SH-SY5Y (cell line): ENCODE data around the gene MMP24.

ENCODE experiments used
- GATA2 ChIP-seq: IDR thresholded peaks from 2 replicates; pipeline ENCODE4 v1.6.1; 2011; ENCODE audit warnings: mild to moderate bottlenecking, low read depth, low read length
- GATA3 ChIP-seq: IDR thresholded peaks from 2 replicates; pipeline ENCODE4 v1.6.1; 2011; ENCODE audit warnings: low read depth, mild to moderate bottlenecking, low read length, moderate library complexity

The MMP24 gene

DNA sequence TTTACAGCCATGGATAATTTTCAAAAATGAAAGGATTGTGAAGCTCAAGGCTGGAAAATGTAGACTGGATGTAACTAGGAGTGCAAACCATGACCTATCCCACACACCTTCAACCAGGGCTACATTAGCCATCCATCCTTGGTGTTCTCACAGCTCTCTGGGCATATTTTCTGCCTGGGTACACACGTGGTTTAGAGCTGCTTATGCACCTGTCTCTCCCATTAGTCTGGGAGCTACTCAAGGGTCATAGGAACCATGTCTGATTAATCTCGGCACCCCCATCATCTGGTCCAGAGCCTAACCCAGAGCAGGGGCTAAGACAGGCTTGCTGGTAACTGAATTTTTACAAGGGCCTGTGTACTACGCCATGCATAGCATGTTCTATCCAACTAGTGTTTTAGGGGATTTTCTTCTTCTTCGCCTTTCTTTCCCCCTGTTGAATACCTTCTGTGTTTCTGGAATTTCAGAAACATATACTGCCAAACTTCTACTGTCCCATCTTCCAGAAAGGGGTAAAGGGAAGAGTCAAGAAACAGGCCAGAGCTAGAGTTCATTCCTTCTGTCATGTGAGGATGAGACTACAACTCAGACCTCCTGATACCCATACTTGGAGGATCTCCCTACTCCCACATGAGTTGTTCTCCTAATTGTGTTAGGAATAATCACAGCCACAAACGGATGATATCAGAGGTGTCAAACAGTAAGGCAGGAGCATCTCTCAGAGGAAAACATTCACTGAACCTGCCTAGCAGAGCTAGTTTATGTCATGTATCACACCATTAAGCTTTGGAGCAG is 91.1 kb downstream of the MMP24 start:
- TF ChIP-seq GATA2 (no peak), GATA3 (no peak)

DNA sequence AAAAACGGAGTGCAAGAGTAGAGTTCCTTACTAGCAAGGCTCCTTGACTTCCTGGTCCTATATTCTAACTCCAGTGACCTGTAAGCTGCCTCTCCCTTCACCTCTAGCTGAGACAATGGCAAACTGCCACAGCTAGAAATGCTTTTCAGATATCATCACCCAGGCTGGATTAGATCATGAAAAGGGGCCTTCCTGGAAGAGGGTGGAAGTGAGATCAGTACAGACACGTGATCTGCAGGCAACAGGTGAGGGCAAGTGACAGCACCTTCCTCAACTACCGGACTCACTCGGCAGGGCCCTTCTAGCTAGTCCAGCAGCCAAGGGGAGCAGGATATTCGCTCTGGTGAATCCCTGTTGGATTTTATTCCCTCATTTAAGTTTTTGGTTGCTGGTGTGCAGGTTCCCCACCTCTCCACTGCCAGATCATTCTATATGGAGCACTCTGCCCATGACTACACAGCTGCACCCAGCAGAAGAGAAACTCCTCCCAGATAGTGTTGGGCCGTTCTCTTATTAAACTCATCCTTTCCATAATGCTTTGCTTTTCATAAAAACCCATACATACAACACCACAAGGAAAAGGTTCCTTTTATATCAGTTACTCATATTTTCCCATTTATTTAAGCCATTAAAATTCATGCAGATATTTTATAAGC is 92.1 kb downstream of the MMP24 start:
- TF ChIP-seq GATA2 = no peak
- no peak for TF ChIP-seq GATA3

DNA sequence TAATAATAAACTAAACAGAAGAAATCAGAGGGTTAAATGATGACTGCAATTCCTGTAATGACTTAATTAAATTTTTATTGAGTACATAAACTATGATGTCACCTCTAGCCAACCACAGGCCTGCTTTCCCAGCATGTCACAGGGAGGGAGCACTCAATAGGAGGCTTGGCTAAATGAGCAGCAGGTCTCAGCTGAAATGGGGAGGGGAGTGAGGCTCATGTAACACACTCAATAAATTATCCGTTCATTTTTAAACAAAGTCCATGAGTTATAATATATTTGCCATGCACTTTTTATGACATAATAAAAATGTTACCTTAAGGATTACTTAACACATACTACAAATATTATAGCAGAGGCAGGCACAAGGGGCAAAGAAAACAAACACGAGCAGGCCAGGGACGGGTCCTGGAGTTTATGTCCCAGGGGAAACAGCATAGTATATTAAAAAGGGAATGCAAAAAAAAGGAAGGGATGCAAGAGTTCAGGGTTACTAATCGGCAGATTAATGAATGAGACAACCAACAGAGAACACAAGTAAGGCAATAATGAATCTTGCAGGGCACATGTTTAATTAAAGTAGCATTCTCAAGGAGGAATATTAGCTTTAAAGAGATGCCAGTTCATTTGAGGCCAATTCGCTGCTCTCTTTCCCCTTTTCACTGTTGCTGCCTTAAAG is 92.8 kb downstream of the MMP24 start:
- no peak for TF ChIP-seq GATA3
- TF ChIP-seq GATA2 = no peak

DNA sequence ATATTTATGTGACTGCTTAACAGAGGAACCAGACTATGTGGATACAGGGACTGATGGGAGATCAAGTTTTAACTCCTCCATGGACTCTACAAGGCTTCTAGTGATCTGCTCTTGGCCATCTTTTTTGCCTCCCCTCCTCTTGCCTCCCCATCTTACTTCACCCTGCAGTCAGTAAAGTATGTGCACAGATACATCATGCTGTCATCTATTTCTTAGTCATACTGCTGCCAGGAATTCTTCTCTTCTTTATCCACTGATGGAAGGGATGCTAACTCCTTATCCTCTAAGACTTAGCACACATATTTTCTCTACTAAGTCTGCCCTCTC is 93.3 kb downstream of the MMP24 start:
- no peak for TF ChIP-seq GATA2
- no peak for TF ChIP-seq GATA3

DNA sequence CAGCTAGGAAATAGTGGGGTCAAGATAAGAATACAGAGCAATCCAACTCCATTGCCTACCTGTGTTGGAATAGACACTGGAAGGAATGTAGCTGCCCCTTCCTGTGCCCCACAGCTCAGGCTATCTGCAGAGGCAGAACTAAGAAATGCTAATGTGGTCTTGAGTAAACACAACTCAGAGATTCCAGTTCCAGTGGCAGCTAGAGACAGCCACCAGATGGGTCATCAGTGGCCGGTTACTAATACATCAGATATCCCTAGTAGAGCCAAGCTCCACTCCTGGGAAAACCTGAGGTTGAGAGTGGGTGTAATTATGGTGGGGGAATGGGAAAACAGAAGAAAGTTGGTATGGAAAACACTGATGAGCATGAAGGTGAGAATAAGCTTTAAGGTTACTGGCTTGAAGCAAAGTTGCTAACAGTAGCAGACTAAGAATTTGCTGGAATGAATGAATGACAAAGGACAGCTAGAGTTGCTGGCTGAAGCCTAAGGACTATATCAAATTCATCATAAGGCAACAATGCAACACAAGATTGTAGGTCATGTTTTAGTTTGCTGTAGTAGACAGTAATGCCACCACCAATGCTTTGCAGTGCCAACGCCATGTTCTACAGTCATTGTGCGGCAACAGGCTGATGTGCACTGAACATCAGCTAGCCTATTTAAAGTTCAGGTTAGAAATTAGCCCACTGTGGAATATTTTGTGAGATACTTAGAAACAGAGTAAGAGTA is 94.1 kb downstream of the MMP24 start:
- TF ChIP-seq GATA3 (no peak), GATA2 (no peak)

DNA sequence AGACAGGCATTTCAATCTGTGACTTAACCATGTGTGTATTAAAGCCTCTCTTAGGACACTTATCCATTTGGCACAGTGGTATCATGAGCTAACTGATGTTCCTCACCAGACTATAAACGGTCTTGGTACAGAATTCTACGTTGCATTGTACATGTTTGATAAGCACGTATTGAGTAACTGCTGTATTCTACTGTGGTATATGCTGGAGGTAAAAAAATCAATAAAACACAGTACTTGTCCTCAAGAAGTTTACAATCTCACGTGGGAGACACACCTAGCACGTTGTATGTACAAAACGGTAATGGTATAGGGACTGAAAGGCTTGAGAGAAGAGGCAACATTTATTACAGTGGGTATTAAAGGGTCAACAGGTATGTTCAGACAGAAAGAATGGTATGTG is 98.9 kb downstream of the MMP24 start:
- TF ChIP-seq GATA2 (no peak), GATA3 (no peak)

DNA sequence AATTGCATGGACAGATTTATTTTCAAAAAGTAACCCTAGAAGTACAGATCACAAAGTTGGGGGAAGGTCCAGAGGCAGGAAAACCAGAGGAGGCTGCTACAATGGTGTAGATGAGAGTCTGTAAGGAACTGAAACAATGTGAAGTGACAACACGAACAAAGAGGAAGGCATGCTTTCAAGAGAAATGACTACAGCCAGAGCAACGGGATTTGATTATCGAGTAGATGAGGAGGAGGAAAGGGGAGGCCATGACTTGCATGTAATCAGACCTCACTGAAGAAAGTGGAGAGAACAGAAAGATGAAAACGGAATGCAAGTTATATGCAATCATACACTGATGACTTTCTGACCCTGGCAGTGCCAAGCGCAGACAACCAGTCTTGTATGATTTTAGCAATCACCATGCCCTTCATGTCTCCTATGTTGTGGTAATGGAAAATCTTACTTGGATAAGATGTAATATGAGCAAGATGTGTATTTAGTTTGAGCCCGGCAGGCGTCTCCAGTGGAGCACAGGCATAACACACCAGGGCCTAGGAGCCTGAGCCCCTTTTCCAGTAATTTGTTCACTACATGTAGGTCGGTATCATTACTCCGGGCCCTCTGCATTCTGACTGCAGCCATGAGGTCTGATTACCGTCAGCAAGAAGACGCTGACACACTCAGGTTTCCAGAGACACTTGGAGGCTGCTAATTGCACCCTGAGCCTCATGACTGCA is 99.7 kb downstream of the MMP24 start:
- no peak for TF ChIP-seq GATA2
- TF ChIP-seq GATA3 = no peak
